K562 (cell line): ENCODE measurements around the gene ADAM22. TPM values are rescaled to one million over a fixed set of nuclear protein-coding genes. Genes with fewer than 3 reads are reported as not detected.

Experiments used
- ATAC-seq: fragments of 200-7000 bp; cut with Tn5 transposase; 3 replicates; pipeline ENCODE4 v1.9.1; 2020; ENCODE audit warnings: moderate library complexity
- BruUV-seq: library from RNA; stranded (reverse); fragments of 400-500 nt; replicated peaks from 2 replicates; lab custom pipeline; 2021; lab: Mats Ljungman, UMichigan
- CTCF ChIA-PET: fragments of 300-600 bp; formaldehyde crosslinking; extraction: SDS; loops from one replicate; lab custom pipeline; 2021; ENCODE audit warnings: low intra/inter-chr PET ratio; lab: Yijun Ruan, JAX
- POLR2A ChIA-PET: fragments of 300-600, 350-650 bp; sonication (Branson Sonifier 250); formaldehyde crosslinking; extraction: SDS; loops from one replicate; lab custom pipeline; 2021; ENCODE audit warnings: antibody characterized with exemption, inconsistent platforms; lab: Yijun Ruan, JAX
- DNase-seq, 4 experiments: peaks; one replicate each; pipeline versions ENCODE4 v3.0.0 to v3.0.0-alpha.2; 2011 to 2018; ENCODE audit warnings: low spot score in 3 of 4, mixed read lengths in 3 of 4; ENCODE audit errors: extremely low read depth in 1 of 4
- FAIRE-seq: peaks from 2 replicates; lab custom pipeline; 2011; peaks lifted over from hg19 to GRCh38; lab: Jason Lieb, UNC
- H2AFZ ChIP-seq: 2 replicates; pipeline ENCODE4 v1.6.0; 2011; ENCODE audit warnings: low read depth, low read length, control low read depth, inconsistent platforms
- H3K27ac ChIP-seq: fragments of 200-600 bp; 3 replicates; pipeline ENCODE4 v1.8.0; 2011; ENCODE audit warnings: low read depth, mild to moderate bottlenecking, control low read depth, inconsistent platforms, low read length, moderate library complexity, mixed read lengths; ENCODE audit errors: extremely low read depth
- H3K27me3 ChIP-seq, 2 experiments: fragments of 300-600 bp in 1 of 2; 2 replicates in 1 of 2; 3 replicates in 1 of 2; pipeline versions ENCODE4 v1.6.0 to v1.8.0; 2011; ENCODE audit warnings: inconsistent platforms in 2 of 2, low read length in 2 of 2, mild to moderate bottlenecking in 1 of 2, mixed read lengths in 1 of 2, moderate library complexity in 1 of 2; ENCODE audit not compliant: control insufficient read depth in 2 of 2, insufficient read depth in 2 of 2
- H3K36me3 ChIP-seq: fragments of 300-600 bp; 3 replicates; pipeline ENCODE4 v1.8.0; 2011; ENCODE audit warnings: mild to moderate bottlenecking, low read length, inconsistent platforms; ENCODE audit not compliant: control insufficient read depth, insufficient read depth
- H3K4me1 ChIP-seq, 2 experiments: fragments of 200-600 bp in 1 of 2; replicated peaks in 1 of 2; 2 replicates in 1 of 2; 3 replicates in 1 of 2; pipeline versions ENCODE4 v1.5.1 to v1.8.0; 2011; ENCODE audit warnings: inconsistent platforms in 2 of 2, low read length in 2 of 2, mild to moderate bottlenecking in 1 of 2, mixed read lengths in 1 of 2, moderate library complexity in 1 of 2; ENCODE audit not compliant: control insufficient read depth in 2 of 2, insufficient read depth in 2 of 2
- H3K4me2 ChIP-seq: 2 replicates; pipeline ENCODE4 v1.6.1; 2011; ENCODE audit warnings: low read length, control low read depth, inconsistent platforms, mixed read lengths; ENCODE audit not compliant: insufficient read depth
- H3K4me3 ChIP-seq: fragments of 200-600 bp; sonication (generic), shearing (Covaris generic); 2 replicates; pipeline ENCODE4 v1.5.1; 2016; ENCODE audit warnings: control low read depth, inconsistent platforms
- H3K79me2 ChIP-seq: fragments of 200-600 bp; 3 replicates; pipeline ENCODE4 v1.8.0; 2011; ENCODE audit warnings: low read length, inconsistent platforms; ENCODE audit not compliant: control insufficient read depth, insufficient read depth
- H3K9ac ChIP-seq, 2 experiments: 2 replicates each; pipeline versions ENCODE4 v1.6.0 to v1.6.1; 2011; ENCODE audit warnings: low read depth in 2 of 2, low read length in 2 of 2, control low read depth in 1 of 2, inconsistent platforms in 1 of 2, mild to moderate bottlenecking in 1 of 2, mixed read lengths in 1 of 2; ENCODE audit not compliant: insufficient read depth in 1 of 2
- H3K9me1 ChIP-seq: one replicate; pipeline ENCODE4 v1.6.0; 2011; ENCODE audit warnings: inconsistent platforms, mild to moderate bottlenecking, low read length, moderate library complexity; ENCODE audit not compliant: control insufficient read depth, insufficient read depth
- H3K9me3 ChIP-seq: replicated peaks from 2 replicates; pipeline ENCODE4 v1.5.1; 2011; ENCODE audit warnings: low read depth, low read length, inconsistent platforms; ENCODE audit not compliant: control insufficient read depth, insufficient read depth
- H4K20me1 ChIP-seq: replicated peaks from 2 replicates; pipeline ENCODE4 v1.6.1; 2011; ENCODE audit warnings: low read length, inconsistent platforms, mixed read lengths; ENCODE audit not compliant: control insufficient read depth, insufficient read depth
- BRF2 ChIP-seq: IDR thresholded peaks from 3 replicates; pipeline ENCODE4 v1.6.1; 2011; ENCODE audit warnings: borderline replicate concordance, mild to moderate bottlenecking; ENCODE audit not compliant: insufficient read length, insufficient read depth
- CBX2 ChIP-seq: fragments of 200-600 bp; sonication (generic); IDR thresholded peaks from one replicate; pipeline ENCODE4 v1.6.1; 2012; ENCODE audit warnings: mild to moderate bottlenecking, low read length, inconsistent platforms; ENCODE audit not compliant: insufficient read depth, poor library complexity, severe bottlenecking
- CTBP1 ChIP-seq: fragments of 450-650 bp; IDR thresholded peaks from 2 replicates; pipeline ENCODE4 v1.6.1; 2016; ENCODE audit warnings: borderline replicate concordance
- DLX4 ChIP-seq: fragments of 250-450 bp; sonication (Bioruptor Pico); IDR thresholded peaks from 2 replicates; pipeline ENCODE4 v1.6.1; 2021; ENCODE audit warnings: mild to moderate bottlenecking
- GATAD2B ChIP-seq: fragments of 450-650 bp; IDR thresholded peaks from 2 replicates; pipeline ENCODE4 v1.6.1; 2017; ENCODE audit warnings: mild to moderate bottlenecking, borderline replicate concordance
- POLR2H ChIP-seq: IDR thresholded peaks from 2 replicates; pipeline ENCODE4 v1.6.1; 2016; ENCODE audit warnings: missing genetic modification characterization, low read depth, mild to moderate bottlenecking, control low read depth, missing compliant biosample characterization, moderate library complexity
- POLR3A ChIP-seq: IDR thresholded peaks from 2 replicates; pipeline ENCODE4 v1.6.1; 2011; ENCODE audit warnings: borderline replicate concordance, mild to moderate bottlenecking, moderate library complexity; ENCODE audit not compliant: insufficient read length, insufficient read depth; ENCODE audit errors: extremely low read depth
- PTBP1 ChIP-seq: fragments of 200-400 bp; formaldehyde crosslinking; IDR thresholded peaks from 2 replicates; pipeline ENCODE4 v1.6.1; 2017; ENCODE audit warnings: low read depth, low read length
- SIN3B ChIP-seq: fragments of 450-650 bp; IDR thresholded peaks from 2 replicates; pipeline ENCODE4 v1.6.1; 2017; ENCODE audit warnings: low read depth, mild to moderate bottlenecking, moderate library complexity
- SMARCE1 ChIP-seq: fragments of 450-650 bp; IDR thresholded peaks from 2 replicates; pipeline ENCODE4 v1.7.1; 2016; ENCODE audit warnings: mild to moderate bottlenecking
- SRSF1 ChIP-seq: fragments of 200-400 bp; formaldehyde crosslinking; IDR thresholded peaks from 2 replicates; pipeline ENCODE4 v1.6.1; 2017; ENCODE audit warnings: mild to moderate bottlenecking, low read depth, low read length, moderate library complexity
- ZBTB17 ChIP-seq: fragments of 450-650 bp; formaldehyde crosslinking; IDR thresholded peaks from 2 replicates; pipeline ENCODE4 v1.4.0; 2020; ENCODE audit warnings: mild to moderate bottlenecking
- ZNF512 ChIP-seq: IDR thresholded peaks from 2 replicates; pipeline ENCODE4 v1.6.1; 2016; ENCODE audit warnings: missing genetic modification characterization, missing compliant biosample characterization
- WGBS: fragments of 100-300 bp; shearing (Covaris generic); methylation state at CpG from one replicate; pipeline ENCODE4 v1.1.6; 2016; ENCODE audit warnings: low coverage, mixed read lengths; ENCODE audit not compliant: insufficient coverage; ENCODE audit errors: missing lambda C conversion rate; 5-methylcytosine and 5-hydroxymethylcytosine counted together
- in situ Hi-C: fragments of 300-500 bp; cut with MboI; formaldehyde crosslinking; loops from 4 replicates; pipeline ENCODE4 v1.15.0; 2018; ENCODE audit warnings: inconsistent platforms, mixed read lengths
- intact Hi-C: fragments of 100-400 bp; cut with micrococcal nuclease; formaldehyde crosslinking; loops from 2 replicates; pipeline ENCODE4 v1.14.2; 2022
- polyA plus RNA-seq, 8 experiments: library from polyadenylated mRNA; depleted of rRNA in 4 of 8; stranded (reverse) in 5 of 8; unstranded in 3 of 8; fragments of >200 nt; fragmentation: Nextera tagmentation in 2 of 8; fragmentation: Illumina TruSeq in 1 of 8; extraction: Ambion mirVana in 2 of 8; extraction: Trizol in 1 of 8; gene quantifications; 2 replicates each; pipeline versions ENCODE4 v1.2.1 to v1.2.3, GENCODE V29; 2011 to 2014; ENCODE audit warnings: inconsistent platforms in 1 of 8, missing spikeins in 1 of 8
- total RNA-seq, 7 experiments: library from RNA; depleted of rRNA in 6 of 7; stranded (reverse); fragments of >200 nt in 6 of 7; fragmentation: Illumina TruSeq in 2 of 7; extraction: Trizol in 2 of 7; gene quantifications; 2 replicates each; pipeline versions ENCODE4 v1.2.1 to v1.2.3, GENCODE V29; 2011 to 2021; ENCODE audit warnings: low replicate concordance in 1 of 7

ADAM22 gene
- total and polyA plus RNA-seq, 9 of the 15 experiments (the other 6 are each of a cell fraction or from before 2014, with no cell fraction given), result 0.01 to 0.58 (median 0.18) TPM

- ChIA-PET CTCF (no interaction called here), POLR2A (interaction anchor here (0.6 to 1.2 kb wide), 4 partner anchors 12 to 55 kb away, joined by 3 to 4 read pairs (median 4); no protein-coding TSS in a partner anchor)
- intact Hi-C loops, result no loop called here
- TF ChIP-seq GATAD2B (no peak), POLR3A (no peak), POLR2H (tag) (no peak)
- H3K9ac ChIP-seq, result no peak overlapping the region
- no peak overlapping the region for H3K27ac ChIP-seq
- no peaks in the 10 kb centered on the region for H3K9me1 ChIP-seq
- H3K9me3 ChIP-seq, result no peaks in the 10 kb centered on the region
- no peak overlapping the region for H3K4me3 ChIP-seq
- 0 out of 5 replicates have a peak, but pooled peaks cover 0 to 2% of the 10 kb centered on the region in 2 experiments for H3K27me3 ChIP-seq
- peaks cover 40% of the 10 kb centered on the region for H3K36me3 ChIP-seq
- no peaks in the 10 kb centered on the region for H4K20me1 ChIP-seq
- H2AFZ ChIP-seq, result no peak overlapping the region
- FAIRE-seq, result no peak
- ATAC-seq, result no peak
- in situ Hi-C loops, result no loop called here
- no peaks in the 10 kb centered on the region for H3K79me2 ChIP-seq
- no peak overlapping the region for H3K4me2 ChIP-seq
- WGBS, result 45% methylated on average over 5 of the region's 5 CpGs
- peaks cover 0 to 16% of the 10 kb centered on the region in 2 experiments; a peak in 2 of 5 replicates for H3K4me1 ChIP-seq
- DNase-seq, result no peak
- BruUV-seq, result no TSS peak
Observed at GRCh38 chr7:88202278-88202677, 268.2 kb downstream of the ADAM22 start.

- CTCF ChIA-PET, result no interaction called here
- no peak overlapping the region for H3K4me3 ChIP-seq
- no peak; the same call in 2 of the 3 replicates for ATAC-seq
- WGBS, result 63% methylated on average over 3 of the region's 3 CpGs
- DNase-seq, result no peak
- peaks cover 0 to 16% of the 10 kb centered on the region in 2 experiments; a peak in 2 of 5 replicates for H3K4me1 ChIP-seq
- H3K9ac ChIP-seq, result no peak overlapping the region
- H2AFZ ChIP-seq, result no peak overlapping the region
- no peaks in the 10 kb centered on the region for H4K20me1 ChIP-seq
- no peak overlapping the region for H3K4me2 ChIP-seq
- in situ Hi-C loops (no loop called here), intact Hi-C loops (no loop called here)
- no TSS peak for BruUV-seq
- FAIRE-seq, result no peak
- POLR2A ChIA-PET, result interaction anchor here (0.6 to 1.2 kb wide), 3 partner anchors 15 to 55 kb away, joined by 3 to 4 read pairs (median 4); no protein-coding TSS in a partner anchor
- peaks cover 45% of the 10 kb centered on the region for H3K36me3 ChIP-seq
- no peak overlapping the region for H3K27ac ChIP-seq
- H3K79me2 ChIP-seq, result no peaks in the 10 kb centered on the region
- H3K9me1 ChIP-seq, result no peaks in the 10 kb centered on the region
- H3K27me3 ChIP-seq, result no peaks in the 10 kb centered on the region
- no peaks in the 10 kb centered on the region for H3K9me3 ChIP-seq
- TF ChIP-seq BRF2 (no peak), CBX2 (no peak), DLX4 (CRISPR knock-in tag) (no peak), ZBTB17 (CRISPR knock-in tag) (no peak), SRSF1 (no peak), PTBP1 (no peak), SIN3B (no peak), ZNF512 (no peak), CTBP1 (no peak), SMARCE1 (no peak)
Observed at GRCh38 chr7:88202799-88203198, 268.7 kb downstream of the ADAM22 start.
